H1 (cell line): Measurements from ENCODE around the gene CARD14. TPM values are rescaled to one million over a fixed set of nuclear protein-coding genes. Genes with fewer than 3 reads are reported as not detected.

ENCODE experiments used
- CTCF ChIA-PET: fragments of 300-600 bp; sonication (Branson Sonifier 250); formaldehyde crosslinking; loops from one replicate; lab custom pipeline; 2021; ENCODE audit not compliant: partially characterized antibody; lab: Charles Lee
- POLR2A ChIA-PET: fragments of 300-600 bp; sonication (Branson Sonifier 250); formaldehyde crosslinking; loops from one replicate; lab custom pipeline; 2021; ENCODE audit warnings: inconsistent platforms; ENCODE audit not compliant: partially characterized antibody; lab: Charles Lee
- DNase-seq, 2 experiments: peaks; one replicate each; pipeline versions ENCODE4 v3.0.0 to v3.0.0-alpha.2; 2010 to 2022; ENCODE audit warnings: low spot score in 2 of 2, low read depth in 1 of 2, mixed read lengths in 1 of 2
- FAIRE-seq: peaks from 2 replicates; lab custom pipeline; 2011; peaks lifted over from hg19 to GRCh38; lab: Jason Lieb, UNC
- H2AFZ ChIP-seq: 2 replicates; pipeline ENCODE4 v1.8.1; 2012; ENCODE audit warnings: low read length, inconsistent platforms
- H2AK5ac ChIP-seq: 2 replicates; pipeline ENCODE4 v1.6.1; 2013; ENCODE audit warnings: low read depth, low read length
- H2BK120ac ChIP-seq: replicated peaks from 2 replicates; pipeline ENCODE3; 2013; ENCODE audit warnings: low read depth, low read length, inconsistent platforms
- H2BK12ac ChIP-seq: 2 replicates; pipeline ENCODE4 v1.6.1; 2013; ENCODE audit warnings: low read depth, low read length
- H2BK15ac ChIP-seq: 2 replicates; pipeline ENCODE4 v1.6.1; 2013; ENCODE audit warnings: low read length
- H2BK20ac ChIP-seq: 2 replicates; pipeline ENCODE4 v1.6.1; 2013; ENCODE audit warnings: low read length
- H2BK5ac ChIP-seq: 2 replicates; pipeline ENCODE4 v1.6.1; 2013; ENCODE audit warnings: low read depth, low read length
- H3K14ac ChIP-seq: 2 replicates; pipeline ENCODE4 v1.6.1; 2013; ENCODE audit warnings: inconsistent platforms; ENCODE audit not compliant: insufficient read length
- H3K18ac ChIP-seq: 2 replicates; pipeline ENCODE4 v1.6.1; 2013; ENCODE audit warnings: low read length; ENCODE audit errors: extremely low read depth
- H3K23ac ChIP-seq: 2 replicates; pipeline ENCODE4 v1.6.1; 2013; ENCODE audit warnings: inconsistent platforms; ENCODE audit not compliant: insufficient read length
- H3K23me2 ChIP-seq: 2 replicates; pipeline ENCODE4 v1.6.1; 2013; ENCODE audit warnings: low read depth, low read length
- H3K27ac ChIP-seq: 2 replicates; pipeline ENCODE4 v1.6.1; 2011; ENCODE audit warnings: low read depth, low read length, inconsistent platforms
- H3K27me3 ChIP-seq, 4 experiments: replicated peaks in 1 of 4; 1 replicate in 1 of 4; 2 replicates in 3 of 4; pipeline versions ENCODE4 v1.6.1 to v1.8.1; 2011 to 2013; ENCODE audit warnings: low read length in 3 of 4, mild to moderate bottlenecking in 3 of 4, inconsistent platforms in 2 of 4, mixed read lengths in 2 of 4, moderate library complexity in 1 of 4; ENCODE audit not compliant: control insufficient read depth in 3 of 4, insufficient read depth in 3 of 4; ENCODE audit errors: extremely low read depth in 1 of 4
- H3K36me3 ChIP-seq, 4 experiments: 2 replicates each; pipeline versions ENCODE4 v1.6.1 to v1.8.1; 2011 to 2013; ENCODE audit warnings: mild to moderate bottlenecking in 4 of 4, low read length in 3 of 4, moderate library complexity in 2 of 4, control low read depth in 1 of 4, inconsistent platforms in 1 of 4; ENCODE audit not compliant: insufficient read depth in 4 of 4, control insufficient read depth in 2 of 4
- H3K4ac ChIP-seq: replicated peaks from 2 replicates; pipeline ENCODE3; 2013; ENCODE audit warnings: low read length, low read depth, mixed read lengths, inconsistent platforms; ENCODE audit not compliant: insufficient read length
- H3K4me1 ChIP-seq, 4 experiments: replicated peaks in 1 of 4; 1 replicate in 1 of 4; 2 replicates in 3 of 4; pipeline versions ENCODE4 v1.6.1 to v1.8.1; 2011 to 2013; ENCODE audit warnings: low read length in 3 of 4, inconsistent platforms in 2 of 4, mixed read lengths in 1 of 4; ENCODE audit not compliant: insufficient read depth in 4 of 4, control insufficient read depth in 3 of 4
- H3K4me2 ChIP-seq, 2 experiments: 2 replicates each; pipeline versions ENCODE4 v1.6.1 to v1.8.1; 2011 to 2013; ENCODE audit warnings: low read depth in 2 of 2, low read length in 2 of 2, control low read depth in 1 of 2, inconsistent platforms in 1 of 2, mild to moderate bottlenecking in 1 of 2; ENCODE audit not compliant: insufficient read depth in 1 of 2
- H3K4me3 ChIP-seq, 4 experiments: fragments of 200-600, 300-600 bp in 1 of 4; sonication (generic), shearing (Covaris generic), sonication (Bioruptor Twin) in 1 of 4; 2 replicates each; pipeline versions ENCODE4 v1.5.1 to v1.8.1; 2011 to 2016; ENCODE audit warnings: low read length in 4 of 4, low read depth in 3 of 4, control low read depth in 2 of 4, inconsistent platforms in 2 of 4, mild to moderate bottlenecking in 2 of 4, mixed read lengths in 1 of 4, moderate library complexity in 1 of 4; ENCODE audit not compliant: insufficient read depth in 2 of 4; ENCODE audit errors: extremely low read depth in 1 of 4
- H3K56ac ChIP-seq: replicated peaks from 2 replicates; pipeline ENCODE3; 2013; ENCODE audit warnings: low read depth, mild to moderate bottlenecking, mixed read lengths, low read length, inconsistent platforms; ENCODE audit not compliant: insufficient read length
- H3K79me1 ChIP-seq: 2 replicates; pipeline ENCODE4 v1.6.1; 2013; ENCODE audit warnings: low read depth, low read length, control low read depth
- H3K79me2 ChIP-seq, 2 experiments: 2 replicates each; pipeline versions ENCODE4 v1.6.1 to v1.8.1; 2012 to 2013; ENCODE audit warnings: low read length in 2 of 2, mild to moderate bottlenecking in 2 of 2, inconsistent platforms in 1 of 2; ENCODE audit not compliant: insufficient read depth in 2 of 2, control insufficient read depth in 1 of 2
- H3K9ac ChIP-seq, 4 experiments: replicated peaks in 1 of 4; 1 replicate in 1 of 4; 2 replicates in 3 of 4; pipeline versions ENCODE4 v1.6.1 to v1.8.1; 2011 to 2013; ENCODE audit warnings: low read depth in 3 of 4, low read length in 3 of 4, control low read depth in 2 of 4, mild to moderate bottlenecking in 2 of 4, moderate library complexity in 2 of 4, inconsistent platforms in 1 of 4; ENCODE audit errors: extremely low read depth in 1 of 4
- H3K9me3 ChIP-seq, 2 experiments: 2 replicates each; pipeline versions ENCODE4 v1.6.1 to v1.8.1; 2012 to 2013; ENCODE audit warnings: mild to moderate bottlenecking in 2 of 2, moderate library complexity in 2 of 2, control low read depth in 1 of 2, inconsistent platforms in 1 of 2, low read depth in 1 of 2, low read length in 1 of 2, mixed read lengths in 1 of 2; ENCODE audit not compliant: insufficient read depth in 2 of 2
- H4K20me1 ChIP-seq, 2 experiments: replicated peaks in 1 of 2; 2 replicates each; pipeline versions ENCODE3 to v1.8.1; 2011 to 2013; ENCODE audit warnings: inconsistent platforms in 2 of 2, low read length in 2 of 2, mild to moderate bottlenecking in 1 of 2; ENCODE audit not compliant: insufficient read depth in 2 of 2, control insufficient read depth in 1 of 2
- H4K5ac ChIP-seq: 2 replicates; pipeline ENCODE4 v1.6.1; 2013; ENCODE audit warnings: low read length, low read depth, mixed read lengths, inconsistent platforms; ENCODE audit not compliant: insufficient read length
- H4K8ac ChIP-seq: 2 replicates; pipeline ENCODE4 v1.8.0; 2013; ENCODE audit warnings: mild to moderate bottlenecking, moderate library complexity, low read length, inconsistent platforms; ENCODE audit not compliant: insufficient read depth; ENCODE audit errors: extremely low read depth
- H4K91ac ChIP-seq: replicated peaks from 2 replicates; pipeline ENCODE3; 2013; ENCODE audit warnings: low read length, mixed read lengths, inconsistent platforms; ENCODE audit not compliant: insufficient read length
- CHD1 ChIP-seq: IDR thresholded peaks from 2 replicates; pipeline ENCODE4 v1.6.1; 2012; ENCODE audit warnings: low read depth, low read length, improper control_type of control experiment
- MAFK ChIP-seq: IDR thresholded peaks from 2 replicates; pipeline ENCODE4 v1.6.1; 2012; ENCODE audit warnings: low read depth, mild to moderate bottlenecking, improper control_type of control experiment, low read length
- SAP30 ChIP-seq: fragments of 300-600 bp; sonication (generic); IDR thresholded peaks from 2 replicates; pipeline ENCODE4 v1.7.1; 2012; ENCODE audit warnings: low read length, moderate library complexity, mild to moderate bottlenecking, inconsistent platforms; ENCODE audit not compliant: insufficient read depth, insufficient replicate concordance
- SP2 ChIP-seq: IDR thresholded peaks from 2 replicates; pipeline ENCODE4 v1.6.1; 2012; ENCODE audit warnings: mild to moderate bottlenecking, low read length, inconsistent platforms
- ZNF274 ChIP-seq: IDR thresholded peaks from 2 replicates; pipeline ENCODE4 v1.7.0; 2012; ENCODE audit warnings: low read length, borderline replicate concordance; ENCODE audit errors: extremely low read depth
- WGBS, 2 experiments: shearing (Covaris generic) in 1 of 2; methylation state at CpG; one replicate each; pipeline versions ENCODE4 v1.1.6 to v1.1.7; 2013 to 2015; ENCODE audit warnings: low lambda C conversion rate in 2 of 2, mixed read lengths in 2 of 2, inconsistent platforms in 1 of 2, low coverage in 1 of 2, missing lambda C conversion rate in 1 of 2; ENCODE audit not compliant: insufficient replicate concordance in 2 of 2, insufficient coverage in 1 of 2, insufficient read length in 1 of 2; ENCODE audit errors: extremely low coverage in 1 of 2, missing lambda C conversion rate in 1 of 2; 5-methylcytosine and 5-hydroxymethylcytosine counted together
- polyA plus RNA-seq, 7 experiments: library from polyadenylated mRNA; depleted of rRNA in 3 of 7; stranded (reverse) in 5 of 7; unstranded in 2 of 7; fragments of >200 nt in 5 of 7; fragments of 200-250 nt in 2 of 7; gene quantifications; 1 replicate in 5 of 7; 2 replicates in 1 of 7; 4 replicates in 1 of 7; pipeline versions ENCODE4 v1.2.1 to v1.2.3, GENCODE V29; 2011 to 2013; ENCODE audit warnings: missing spikeins in 2 of 7, mixed read lengths in 2 of 7
- total RNA-seq: library from RNA; stranded (reverse); fragmentation: NEBNext Ultra II Directional; extraction: Animal tissue kit (Norgen Biotek cat#: 25700); gene quantifications from 2 replicates; pipeline ENCODE4 v1.2.1, GENCODE V29; 2021
- TF ChIP-seq, protein P1 (sequence below): IDR thresholded peaks from 2 replicates; pipeline ENCODE4 v1.6.1; 2012; ENCODE audit warnings: low read length, inconsistent platforms

The CARD14 gene
- total and polyA plus RNA-seq, 2 of the 8 experiments (the other 6 are each of a cell fraction or from before 2014, with no cell fraction given): 0.08 TPM; not detected in 1

DNA sequence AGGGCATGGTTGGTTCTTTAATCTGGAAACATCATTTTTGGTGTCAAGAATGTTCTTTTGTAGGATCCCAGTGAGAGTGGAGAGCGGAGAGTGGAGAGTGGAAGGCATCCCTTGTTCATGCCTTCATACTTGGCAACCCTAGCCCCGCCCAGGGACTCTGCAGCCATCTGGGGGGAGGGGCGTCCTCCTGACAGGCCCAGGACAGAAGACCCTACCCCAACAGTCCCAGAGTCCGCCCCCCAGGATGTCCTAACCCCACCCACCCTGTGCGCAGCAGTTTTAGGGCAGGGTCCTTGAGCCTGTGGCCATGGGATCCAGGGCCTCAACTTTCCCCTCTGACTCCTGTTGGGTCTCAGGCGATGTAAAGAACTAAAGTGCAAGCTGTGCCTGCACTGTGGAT is 54.9 kb downstream of the CARD14 start:
- ChIA-PET CTCF (interaction anchor here (0.9 to 3.5 kb wide), 3 partner anchors 29 to 113 kb away, joined by 3 to 19 read pairs (median 3); no protein-coding TSS in a partner anchor), POLR2A (interaction anchor here (0.5 to 4.6 kb wide), 7 partner anchors 11 to 110 kb away, joined by 3 to 19 read pairs (median 6); partner anchors contain the start of gene RNF213)
- H3K9ac ChIP-seq: no peak overlapping the region
- peak overlapping the region; percentile 36; the same call in 1 of the 2 replicates for H2BK15ac ChIP-seq
- H3K18ac ChIP-seq: no peak overlapping the region
- peaks cover 0 to 19% (median 9%) of the 10 kb centered on the region in 4 experiments; a peak in 6 of 7 replicates for H3K4me1 ChIP-seq
- no peak overlapping the region for H2AK5ac ChIP-seq
- H3K4ac ChIP-seq: no peak overlapping the region
- no peaks in the 10 kb centered on the region for H3K36me3 ChIP-seq
- H2AFZ ChIP-seq: no peak overlapping the region
- H2BK20ac ChIP-seq: no peak overlapping the region
- no peaks in the 10 kb centered on the region for H3K9me3 ChIP-seq
- H3K79me1 ChIP-seq: peaks cover 2% of the 10 kb centered on the region; the same call in 1 of the 2 replicates
- H2BK5ac ChIP-seq: no peak overlapping the region
- H4K91ac ChIP-seq: peak overlapping the region; percentile 38
- 0 out of 8 replicates have a peak overlapping the region, but pooled peaks of 1 of the 4 experiments have one; percentile 8 for H3K4me3 ChIP-seq
- peaks cover 9% of the 10 kb centered on the region; the same call in 1 of the 2 replicates for H3K23me2 ChIP-seq
- no peak overlapping the region for H3K56ac ChIP-seq
- no peak overlapping the region for H2BK12ac ChIP-seq
- H4K20me1 ChIP-seq: peaks cover 2% of the 10 kb centered on the region in 2 experiments
- 84% methylated on average over 6 of the region's 6 CpGs; no CpG with 5 or more reads in 1 of the 2 experiments for WGBS, 2 experiments
- H3K4me2 ChIP-seq: peak overlapping the region in 1 of 2 experiments; percentile 40; a peak in 1 of 4 replicates
- H3K27me3 ChIP-seq: no peaks in the 10 kb centered on the region; a peak in 1 of 7 replicates
- H2BK120ac ChIP-seq: no peak overlapping the region
- H3K27ac ChIP-seq: no peak overlapping the region
- FAIRE-seq (no peak), DNase-seq (no peak)
- H4K8ac ChIP-seq: no peak overlapping the region; the same call in 1 of the 2 replicates
- no peak overlapping the region for H3K23ac ChIP-seq
- TF ChIP-seq SAP30 (no peak), MAFK (no peak), ZNF274 (no peak), SP2 (no peak), CHD1 (no peak)
- TF ChIP-seq, protein P1, sequence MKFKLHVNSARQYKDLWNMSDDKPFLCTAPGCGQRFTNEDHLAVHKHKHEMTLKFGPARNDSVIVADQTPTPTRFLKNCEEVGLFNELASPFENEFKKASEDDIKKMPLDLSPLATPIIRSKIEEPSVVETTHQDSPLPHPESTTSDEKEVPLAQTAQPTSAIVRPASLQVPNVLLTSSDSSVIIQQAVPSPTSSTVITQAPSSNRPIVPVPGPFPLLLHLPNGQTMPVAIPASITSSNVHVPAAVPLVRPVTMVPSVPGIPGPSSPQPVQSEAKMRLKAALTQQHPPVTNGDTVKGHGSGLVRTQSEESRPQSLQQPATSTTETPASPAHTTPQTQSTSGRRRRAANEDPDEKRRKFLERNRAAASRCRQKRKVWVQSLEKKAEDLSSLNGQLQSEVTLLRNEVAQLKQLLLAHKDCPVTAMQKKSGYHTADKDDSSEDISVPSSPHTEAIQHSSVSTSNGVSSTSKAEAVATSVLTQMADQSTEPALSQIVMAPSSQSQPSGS: no peak
- H3K79me2 ChIP-seq: no peaks in the 10 kb centered on the region
- no peak overlapping the region for H4K5ac ChIP-seq
- H3K14ac ChIP-seq: no peak overlapping the region
